T-helper 1 cell (primary cell): ENCODE measurements around the gene SUGCT.
"Not testable (repeated sequence)": the region's sequence is repeated elsewhere in the genome, so short reads cannot be mapped to it uniquely, and the experiment has no call there.

Experiments used
- DNase-seq, 5 donors: peaks; one replicate each; pipeline ENCODE4 v3.0.0-alpha.2; 2012 to 2020

Gene SUGCT

GRCh38 chr7:40267583-40267982, 132.8 kb downstream of the SUGCT start:
- DNase-seq = no peak

DNA sequence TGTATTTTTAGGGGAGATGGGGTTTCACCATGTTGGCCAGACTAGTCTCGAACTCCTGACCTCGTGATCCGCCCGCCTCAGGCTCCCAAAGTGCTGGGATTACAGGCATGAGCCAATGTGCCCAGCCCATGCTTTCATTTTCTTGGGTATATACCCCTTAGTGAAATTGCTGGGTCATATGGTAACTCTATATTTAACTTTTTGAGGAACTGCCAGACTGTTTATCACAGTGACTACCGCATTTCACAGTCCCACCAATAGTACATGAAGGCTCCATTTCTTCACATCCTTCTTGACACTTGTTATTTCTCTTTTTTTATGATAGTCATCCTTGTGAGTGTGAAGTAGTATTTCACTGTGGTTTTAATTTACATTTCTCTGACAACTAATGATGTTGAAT, 134.0 kb downstream of the SUGCT start:
- not testable (repeated sequence) for DNase-seq

DNA sequence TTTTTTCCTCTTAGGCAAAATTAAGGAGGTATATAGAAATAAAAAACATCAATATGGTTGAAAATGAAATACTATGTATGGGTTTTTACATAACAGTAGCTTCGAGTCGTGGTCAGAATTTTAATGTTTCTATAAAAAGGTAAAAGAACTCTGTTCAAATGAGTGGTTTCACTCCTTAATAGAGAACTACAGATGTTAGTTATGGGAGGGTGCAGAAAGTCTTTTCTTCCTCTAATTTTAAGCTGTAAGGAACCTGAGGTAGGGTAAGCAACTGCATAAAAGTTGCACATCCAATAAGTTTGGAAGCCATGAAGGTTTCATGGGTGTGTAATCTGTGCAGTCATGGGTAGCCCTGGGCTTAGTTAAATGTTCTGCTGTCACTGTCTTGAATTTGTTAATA, 141.3 kb downstream of the SUGCT start:
- no peak for DNase-seq

DNA sequence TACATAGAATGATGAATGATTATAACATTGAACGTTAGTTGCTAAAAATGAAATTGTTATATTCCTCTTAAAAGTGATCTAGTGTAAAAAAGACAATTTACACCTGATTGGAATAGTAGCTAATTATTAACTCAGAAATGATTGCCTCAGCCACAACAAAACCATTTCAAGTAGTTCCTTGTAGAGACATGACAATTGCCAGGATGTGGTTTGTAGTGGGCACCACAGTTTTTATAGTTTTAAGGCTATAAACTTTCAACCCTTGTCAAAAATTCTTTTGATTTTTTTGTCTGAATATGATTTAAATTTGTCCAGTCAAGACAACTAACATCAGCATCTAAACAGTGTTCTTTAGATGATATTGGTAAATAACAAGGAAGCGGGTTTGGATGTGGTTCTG, 145.2 kb downstream of the SUGCT start:
- no peak for DNase-seq

GRCh38 chr7:40282858-40283257, 148.1 kb downstream of the SUGCT start:
- no peak for DNase-seq

GRCh38 chr7:40283391-40283790, 148.6 kb downstream of the SUGCT start:
- DNase-seq = no peak

GRCh38 chr7:40288827-40289226, 154.0 kb downstream of the SUGCT start:
- DNase-seq = no peak

DNA sequence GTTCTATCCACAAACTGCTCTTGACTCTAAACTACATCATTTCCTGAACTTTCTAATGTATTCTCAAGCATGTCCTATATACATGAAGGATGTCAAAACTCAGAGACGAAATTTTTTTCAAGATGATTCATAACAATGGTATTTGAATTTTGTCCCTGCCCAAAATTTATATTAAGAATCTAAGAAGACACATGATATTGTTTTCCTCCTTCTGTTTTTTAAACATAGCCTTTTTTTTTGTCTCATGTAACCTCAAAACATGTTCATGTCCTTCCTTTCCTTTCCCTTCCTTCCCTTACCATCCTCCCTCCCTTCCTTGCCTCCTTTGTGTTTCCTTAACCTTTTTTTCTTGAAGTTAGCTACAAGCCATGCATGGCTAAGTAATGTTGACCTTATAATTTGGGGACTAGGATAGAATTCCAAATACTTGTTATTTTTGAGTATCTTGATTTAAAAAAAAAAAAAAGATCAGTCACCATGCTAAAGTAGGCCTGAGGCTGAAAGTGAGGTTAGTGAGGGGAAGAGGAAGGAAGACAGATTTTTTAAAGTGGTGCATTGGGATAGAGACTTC, 163.0 kb downstream of the SUGCT start:
- DNase-seq = no peak

DNA sequence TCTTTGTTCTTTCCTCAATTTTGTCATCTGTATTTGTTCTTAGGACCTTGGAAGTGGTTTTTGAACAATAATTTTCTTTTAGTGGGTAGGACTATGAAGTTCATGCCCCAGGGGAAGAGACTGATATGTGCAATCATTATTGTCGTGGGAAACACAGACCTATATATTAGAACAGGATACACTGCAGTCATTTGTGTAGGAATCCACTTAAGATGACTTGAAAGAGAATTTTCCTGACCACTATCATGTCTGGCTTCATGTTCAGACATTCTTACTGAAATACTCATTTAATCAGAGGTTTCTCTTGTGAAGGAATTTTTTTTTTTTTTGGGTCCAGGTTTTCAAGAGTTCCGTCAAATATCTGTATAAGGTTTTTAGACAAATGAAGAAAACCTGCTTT, 163.6 kb downstream of the SUGCT start:
- no peak for DNase-seq

DNA sequence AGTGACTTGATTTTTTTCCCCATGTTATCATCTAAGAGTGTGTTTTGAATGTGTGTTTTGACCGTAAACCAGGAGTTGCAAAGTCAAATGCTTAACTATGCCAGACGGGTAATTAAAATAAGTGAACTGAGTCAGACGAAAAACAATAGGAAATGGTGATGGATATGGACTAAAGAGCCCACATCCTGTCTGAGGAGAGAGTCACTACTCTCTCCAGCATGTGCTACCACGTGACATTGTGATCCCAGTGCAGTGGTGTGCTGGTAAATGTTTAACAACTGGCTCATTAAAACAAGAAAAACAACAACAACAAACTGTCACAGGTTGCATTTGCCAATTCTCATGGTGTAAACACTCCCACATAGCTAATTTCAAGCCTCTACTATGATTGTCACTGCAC, 164.3 kb downstream of the SUGCT start:
- DNase-seq = peak in 1 of 5 donors; percentile 4

DNA sequence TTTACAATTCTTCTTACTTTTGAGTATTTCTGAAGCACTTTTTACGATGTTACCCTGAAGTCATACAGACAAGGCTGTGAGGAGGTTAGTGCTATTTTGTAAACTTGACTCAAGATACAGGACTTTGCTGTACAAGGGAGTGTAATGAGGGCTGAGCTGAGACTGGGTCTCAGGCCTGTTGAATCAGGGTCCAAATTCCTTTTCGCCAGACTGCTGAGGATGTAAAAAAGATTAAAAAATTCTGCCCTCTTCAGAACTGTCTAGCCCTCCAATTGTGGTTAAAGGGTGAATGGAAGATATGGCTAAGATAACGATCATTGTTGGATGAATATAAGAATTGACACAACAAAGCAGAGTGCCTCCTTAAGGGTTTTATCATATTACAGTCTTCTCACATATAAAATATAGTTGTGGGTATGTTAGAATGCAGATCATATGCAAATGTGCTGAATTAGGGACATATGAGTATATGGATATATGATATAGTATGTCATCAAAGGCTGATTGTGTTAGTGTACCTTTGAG, 165.4 kb downstream of the SUGCT start:
- DNase-seq = no peak

- no peak for DNase-seq
Observed at GRCh38 chr7:40301486-40302068, 166.8 kb downstream of the SUGCT start.

DNA sequence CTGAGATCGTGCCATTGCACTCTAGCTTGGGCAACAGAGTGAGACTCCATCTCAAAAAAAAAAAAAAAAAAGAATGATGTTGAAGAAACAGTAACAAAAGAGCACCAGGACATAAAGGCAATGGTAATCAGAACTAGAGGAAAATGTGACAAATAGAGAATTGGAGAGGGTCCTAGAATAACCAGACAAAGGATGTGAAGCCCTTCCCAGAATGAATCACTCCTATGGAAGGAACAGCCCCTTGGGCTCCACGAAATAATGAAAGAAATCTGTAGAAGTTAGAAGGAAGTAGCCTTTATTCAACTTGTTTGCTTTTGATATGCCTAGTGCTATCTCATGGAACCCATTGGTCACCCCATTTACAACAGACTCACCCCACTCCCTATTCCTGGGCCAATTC, 169.2 kb downstream of the SUGCT start:
- DNase-seq = no peak

DNA sequence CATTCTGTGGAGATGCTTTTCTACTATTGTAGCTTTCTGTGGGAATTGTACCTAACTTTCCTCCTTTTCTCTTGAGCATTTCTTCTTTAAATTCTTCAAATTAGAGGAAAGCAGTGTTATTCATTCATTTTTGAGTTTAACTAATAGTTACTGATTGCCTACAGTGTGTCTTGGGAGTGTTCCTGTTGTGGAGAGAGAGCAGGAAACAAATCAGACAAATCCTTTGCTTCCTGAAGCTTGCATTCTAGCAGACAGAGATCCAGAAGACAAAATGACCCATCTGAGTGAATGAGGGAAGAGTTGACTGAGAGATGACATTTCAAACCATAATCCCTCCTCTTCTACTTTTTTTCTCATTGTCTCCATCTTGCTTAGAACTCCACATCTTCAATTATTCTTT, 170.4 kb downstream of the SUGCT start:
- no peak for DNase-seq

- DNase-seq = no peak
Observed at GRCh38 chr7:40306025-40306424, 171.2 kb downstream of the SUGCT start.

DNA sequence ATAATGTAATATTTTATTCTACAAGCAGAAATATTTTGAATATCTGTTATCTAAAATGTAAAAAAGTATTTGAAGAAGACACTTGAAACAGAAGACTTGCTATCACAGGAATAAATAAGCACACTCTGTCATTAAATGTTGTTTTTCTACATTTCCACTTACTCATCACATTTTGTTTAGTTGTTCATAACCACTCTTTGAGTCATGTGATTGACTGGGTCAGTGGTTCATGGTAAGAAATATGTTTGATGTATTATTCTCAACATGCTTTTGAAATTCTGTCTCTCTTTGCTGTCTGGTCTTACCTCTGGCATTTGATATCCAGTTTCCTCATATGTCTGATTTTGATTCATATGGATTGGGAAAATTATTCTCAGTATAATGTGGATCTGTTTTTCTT, 171.8 kb downstream of the SUGCT start:
- no peak for DNase-seq

GRCh38 chr7:40310258-40310657, 175.5 kb downstream of the SUGCT start:
- no peak for DNase-seq

GRCh38 chr7:40311307-40311706, 176.5 kb downstream of the SUGCT start:
- peak in 1 of 5 donors; percentile 23 for DNase-seq

DNA sequence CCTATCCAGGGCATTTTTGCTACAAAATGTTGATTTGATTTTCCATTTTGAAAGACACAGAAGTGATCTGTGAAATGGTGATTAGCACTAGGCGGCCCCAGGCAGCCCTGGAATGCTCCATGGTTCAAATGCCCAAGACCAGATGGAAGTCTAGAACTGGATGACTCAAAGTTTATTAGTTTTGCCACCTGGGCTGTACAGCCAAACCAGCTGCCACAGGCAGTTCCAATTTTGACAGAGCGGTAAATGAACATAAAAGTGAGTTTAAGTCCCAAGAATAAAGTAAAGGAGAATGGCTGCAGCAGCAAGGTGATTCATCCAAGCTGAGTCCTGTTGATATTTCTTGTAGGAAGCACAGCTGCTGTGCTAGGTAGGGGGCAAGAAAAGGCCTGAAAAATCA, 180.5 kb downstream of the SUGCT start:
- no peak for DNase-seq

GRCh38 chr7:40316176-40316575, 181.4 kb downstream of the SUGCT start:
- no peak for DNase-seq

GRCh38 chr7:40324914-40325313, 190.1 kb downstream of the SUGCT start:
- DNase-seq = no peak

GRCh38 chr7:40327113-40327512, 192.3 kb downstream of the SUGCT start:
- no peak for DNase-seq

DNA sequence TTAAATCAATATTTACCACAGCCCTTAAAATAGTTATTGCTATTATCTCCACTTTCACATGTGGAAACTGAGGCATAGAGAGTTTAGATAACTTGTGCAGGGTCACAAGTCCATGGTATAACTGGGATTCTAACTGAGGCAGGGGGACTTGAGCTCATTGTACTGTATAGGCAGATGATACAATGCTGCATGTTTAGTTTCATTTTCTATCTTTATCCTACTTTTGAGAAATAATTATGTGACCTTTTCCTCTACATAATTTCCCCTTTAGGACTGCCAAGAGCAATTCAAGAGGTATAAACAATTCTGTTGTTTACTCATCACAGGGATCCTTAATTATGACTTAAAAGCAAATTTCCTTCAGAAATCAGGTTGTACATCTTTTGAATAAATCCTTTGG, 193.1 kb downstream of the SUGCT start:
- DNase-seq = no peak

- peak in 1 of 5 donors; percentile 11 for DNase-seq
Observed at GRCh38 chr7:40329601-40330153, 194.9 kb downstream of the SUGCT start.

DNA sequence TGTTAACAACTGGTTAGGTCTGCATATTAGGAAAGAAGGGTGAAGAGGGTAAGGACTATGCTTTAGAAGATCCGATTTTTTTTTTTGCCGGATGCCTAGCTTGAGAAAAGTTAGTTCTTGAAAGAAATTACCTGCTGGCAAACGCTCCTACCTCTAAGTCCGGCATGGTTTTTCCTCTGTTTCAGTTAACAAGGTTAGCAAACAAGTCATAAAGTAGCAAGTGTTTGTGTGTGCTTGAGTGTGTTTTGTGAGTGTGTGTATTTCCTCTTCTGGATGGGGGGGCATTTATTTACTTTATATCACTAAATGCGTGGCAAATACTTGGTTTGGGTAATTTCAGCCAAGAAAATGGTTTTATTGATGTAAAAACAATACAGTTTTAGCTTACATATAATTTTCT, 195.6 kb downstream of the SUGCT start:
- DNase-seq = no peak
